Iris pigment epithelial cell (primary cell): Measurements from ENCODE around the gene POLR2I.
"Not testable (repeated sequence)": the region's sequence is repeated elsewhere in the genome, so short reads cannot be mapped to it uniquely, and the experiment has no call there.

ENCODE experiments used
- DNase-seq: peaks from one replicate; pipeline ENCODE4 v3.0.0-alpha.2; 2011; ENCODE audit warnings: low read depth

Gene POLR2I

DNA sequence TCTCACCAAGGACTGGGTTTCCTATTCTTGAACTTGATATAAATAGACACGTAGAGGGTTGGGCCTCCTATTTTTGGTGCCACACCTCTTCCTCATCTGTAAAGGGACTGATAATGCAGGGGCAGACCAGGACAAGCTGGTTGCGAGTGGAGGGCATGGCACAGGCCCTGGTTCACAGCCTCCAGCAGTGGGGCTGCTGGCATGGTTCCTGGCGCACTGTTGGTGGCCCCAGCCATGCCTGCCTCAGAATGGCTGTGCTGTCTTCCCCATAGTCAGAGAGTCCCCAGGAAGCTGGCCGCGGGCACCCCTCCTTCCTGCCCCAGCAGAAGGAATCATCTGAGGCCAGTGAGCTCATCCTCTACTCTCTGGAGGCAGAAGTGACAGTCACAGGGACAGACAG lies 14.2 kb downstream of the POLR2I start:
- no peak for DNase-seq

DNA sequence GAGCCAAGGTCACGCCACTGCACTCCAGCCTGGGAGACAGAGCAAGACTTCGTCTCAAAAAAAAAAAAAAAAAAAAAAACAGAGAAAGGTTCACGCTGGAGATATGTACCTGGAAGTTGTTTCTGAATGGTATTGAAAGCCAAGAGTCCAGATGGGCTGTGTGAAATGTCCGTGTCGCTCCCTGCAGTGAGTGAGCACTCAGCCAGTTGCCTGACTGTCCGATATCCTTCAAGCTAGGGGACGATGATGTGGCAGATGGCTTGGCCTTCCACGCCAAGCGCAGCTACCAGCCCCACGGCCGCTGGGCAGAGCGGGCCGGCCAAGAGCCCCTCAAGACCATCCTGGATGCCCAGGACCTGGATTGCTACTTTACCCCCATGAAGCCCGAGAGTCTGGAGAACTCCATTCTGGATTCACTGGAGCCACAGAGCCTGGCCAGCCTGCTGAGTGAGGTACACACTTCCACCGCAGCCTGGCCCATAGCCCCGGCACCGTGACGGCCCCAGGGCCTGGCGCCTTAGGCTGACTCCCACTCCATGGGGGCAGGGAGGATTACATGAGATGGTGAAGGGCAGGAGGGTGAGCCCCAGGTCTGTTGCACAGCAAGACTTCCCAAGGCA lies 15.4 kb downstream of the POLR2I start:
- no peak for DNase-seq

GRCh38 chr19:36097036-36097435 lies 17.6 kb downstream of the POLR2I start:
- no peak for DNase-seq

GRCh38 chr19:36093687-36094086 lies 21.0 kb downstream of the POLR2I start:
- DNase-seq: no peak

- no peak for DNase-seq
Measured at GRCh38 chr19:36093146-36093662, 21.5 kb downstream of the POLR2I start.

DNA sequence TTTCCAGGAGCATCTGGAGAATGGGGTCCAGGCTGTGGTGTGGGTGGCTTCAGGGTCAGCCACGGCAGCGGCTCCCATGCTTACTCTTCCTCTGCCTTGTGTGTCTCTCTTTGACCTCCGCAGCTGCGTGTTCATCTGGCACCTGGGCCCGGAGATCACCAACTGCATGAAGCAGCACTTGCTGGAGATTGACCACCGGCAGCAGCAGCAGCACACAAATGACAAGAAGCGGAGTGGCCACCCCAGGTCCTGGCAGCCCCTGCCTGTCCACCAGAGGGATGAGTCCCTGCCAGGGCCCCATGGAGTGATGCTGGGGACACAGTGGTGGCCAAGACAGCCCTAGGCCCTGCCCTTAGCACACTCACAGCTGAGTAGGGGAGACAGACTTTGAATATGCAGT lies 22.1 kb downstream of the POLR2I start:
- no peak for DNase-seq

DNA sequence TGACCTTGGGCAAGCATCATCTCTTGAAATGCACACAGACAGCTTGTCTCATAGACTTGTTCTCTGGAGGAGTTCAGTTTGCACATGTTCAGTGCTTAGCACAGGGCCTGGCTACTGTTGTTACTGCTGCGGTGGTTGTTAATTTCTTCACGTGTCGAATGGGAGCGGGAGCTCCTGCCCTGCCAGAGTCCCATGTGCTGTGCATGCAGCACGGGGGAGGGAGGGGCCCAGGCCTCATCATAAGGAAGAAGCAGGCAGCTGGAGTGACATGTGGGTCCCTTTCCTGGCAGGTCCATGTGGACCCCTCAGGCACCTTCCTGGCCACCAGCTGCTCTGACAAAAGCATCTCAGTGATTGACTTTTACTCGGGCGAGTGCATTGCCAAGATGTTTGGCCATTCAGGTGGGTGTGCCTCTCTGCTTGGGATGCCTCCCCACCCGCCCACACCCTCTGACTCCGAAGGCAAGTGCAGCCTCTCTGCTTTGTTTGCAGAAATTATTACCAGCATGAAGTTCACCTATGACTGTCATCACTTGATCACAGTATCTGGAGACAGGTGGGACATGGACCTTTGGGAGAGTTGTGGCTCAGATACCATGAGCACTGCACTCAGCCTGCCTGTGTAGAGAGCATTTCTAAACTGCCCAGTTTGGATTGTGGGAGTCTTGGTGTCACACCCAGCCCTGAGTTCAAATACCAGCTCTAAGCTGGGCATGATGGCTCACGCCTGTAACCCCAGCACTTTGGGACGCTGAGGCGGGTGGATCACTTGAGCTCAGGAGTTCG lies 23.6 kb downstream of the POLR2I start:
- DNase-seq: no peak

DNA sequence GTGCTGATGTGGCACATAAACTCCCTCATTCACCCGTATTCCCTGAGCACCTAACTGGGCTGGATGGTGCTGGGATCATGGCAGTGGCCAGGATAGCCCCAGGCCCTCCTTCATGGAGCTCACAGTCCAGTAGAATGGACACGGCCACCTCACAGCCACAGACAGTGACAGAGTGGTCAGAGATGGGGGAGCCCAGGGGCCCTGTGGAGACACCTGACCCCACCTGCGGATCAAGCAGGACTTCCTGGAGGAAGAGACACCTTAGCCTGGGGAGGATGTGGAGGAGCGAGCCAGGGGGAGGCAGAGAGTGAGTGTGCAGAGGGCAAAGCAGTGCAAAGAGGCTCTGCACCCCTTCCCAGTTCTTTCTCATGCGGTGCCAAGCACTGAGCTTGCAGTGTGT lies 24.8 kb downstream of the POLR2I start:
- no peak for DNase-seq

DNA sequence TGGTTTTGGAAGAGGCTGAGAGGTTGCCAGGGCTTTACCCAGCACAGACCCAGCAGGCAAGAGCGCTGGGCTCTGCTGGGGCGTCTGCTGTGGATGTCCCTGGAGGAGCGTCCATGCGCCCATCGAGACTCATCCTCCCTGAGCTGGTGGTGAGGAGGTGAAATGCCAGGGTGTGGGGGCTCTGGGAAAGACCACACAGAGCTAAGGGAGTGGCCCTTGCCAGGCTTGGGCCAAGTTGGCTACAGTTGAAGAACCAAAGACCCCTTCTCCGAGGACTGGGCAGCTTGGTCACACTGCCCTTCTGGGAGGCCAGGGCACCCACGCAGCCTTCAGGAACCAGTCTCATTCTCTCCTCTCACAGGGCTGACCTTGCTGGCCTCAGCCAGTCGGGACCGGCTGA lies 28.3 kb downstream of the POLR2I start:
- no peak for DNase-seq

GRCh38 chr19:36084231-36085009 lies 30.3 kb downstream of the POLR2I start:
- no peak for DNase-seq

DNA sequence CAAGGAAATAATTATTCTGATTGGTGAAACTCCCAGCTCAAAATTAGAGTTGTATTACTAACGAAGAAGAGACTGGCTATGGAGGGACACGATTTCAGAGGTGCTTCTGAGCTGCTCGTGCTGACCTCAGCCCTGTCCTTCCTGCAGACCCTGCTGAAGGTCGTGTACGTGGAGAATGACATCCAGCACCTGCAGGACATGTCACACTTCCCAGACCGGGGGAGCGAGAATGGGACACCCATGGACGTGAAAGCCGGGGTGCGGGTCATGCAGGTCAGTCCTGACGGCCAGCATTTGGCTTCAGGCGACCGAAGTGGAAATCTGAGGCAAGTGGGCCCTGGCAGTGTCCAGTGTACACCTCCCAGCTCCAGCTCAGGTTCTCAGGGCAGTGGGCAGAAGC lies 31.8 kb downstream of the POLR2I start:
- DNase-seq: no peak

DNA sequence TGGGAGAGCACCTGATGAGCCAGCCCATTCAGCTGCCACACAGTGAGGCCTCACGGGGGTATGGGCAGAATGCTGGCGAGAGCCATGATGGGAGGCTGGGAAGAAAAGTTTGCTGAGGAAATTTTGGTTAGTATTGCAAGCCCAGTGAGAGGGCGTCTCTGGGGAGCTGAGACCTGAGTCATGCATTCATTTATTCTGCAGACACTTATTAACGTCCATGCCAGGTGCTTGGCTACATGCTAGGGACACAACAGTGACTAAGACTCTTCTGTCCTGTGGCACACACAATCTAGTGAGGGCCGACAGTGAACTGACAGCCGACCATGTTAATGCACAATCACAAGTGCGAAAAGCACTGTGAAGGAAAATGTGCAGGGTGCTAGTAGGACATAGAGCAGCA lies 32.8 kb downstream of the POLR2I start:
- no peak for DNase-seq

- no peak for DNase-seq
Measured at GRCh38 chr19:36081385-36081784, 33.3 kb downstream of the POLR2I start.

DNA sequence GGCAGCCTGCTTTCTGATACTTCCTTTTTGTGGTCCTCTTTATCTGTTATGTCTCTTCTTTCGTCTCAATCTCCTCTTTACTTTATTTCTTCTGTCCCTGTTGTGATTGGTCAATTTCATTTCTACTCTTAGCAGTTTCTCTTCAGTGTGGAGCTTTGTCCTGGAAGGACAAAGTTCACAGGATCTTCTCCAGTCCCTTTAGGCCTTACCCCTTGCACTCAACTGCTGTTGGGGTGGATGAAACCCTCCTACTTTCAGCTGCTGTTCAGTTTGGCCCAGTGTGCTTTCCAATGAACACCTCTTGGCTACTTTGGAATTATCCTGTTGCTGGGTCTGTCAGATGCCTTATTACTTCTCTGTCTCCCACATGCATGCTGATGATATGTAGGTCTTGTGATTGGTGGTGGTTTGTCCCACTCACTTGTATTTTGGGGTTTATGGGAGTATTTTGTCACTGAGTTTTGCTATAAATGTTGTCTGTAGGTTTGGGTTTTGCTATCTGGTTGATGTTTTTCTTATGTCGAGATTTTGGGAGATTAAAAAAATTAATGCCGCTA lies 35.2 kb downstream of the POLR2I start:
- DNase-seq: no peak

DNA sequence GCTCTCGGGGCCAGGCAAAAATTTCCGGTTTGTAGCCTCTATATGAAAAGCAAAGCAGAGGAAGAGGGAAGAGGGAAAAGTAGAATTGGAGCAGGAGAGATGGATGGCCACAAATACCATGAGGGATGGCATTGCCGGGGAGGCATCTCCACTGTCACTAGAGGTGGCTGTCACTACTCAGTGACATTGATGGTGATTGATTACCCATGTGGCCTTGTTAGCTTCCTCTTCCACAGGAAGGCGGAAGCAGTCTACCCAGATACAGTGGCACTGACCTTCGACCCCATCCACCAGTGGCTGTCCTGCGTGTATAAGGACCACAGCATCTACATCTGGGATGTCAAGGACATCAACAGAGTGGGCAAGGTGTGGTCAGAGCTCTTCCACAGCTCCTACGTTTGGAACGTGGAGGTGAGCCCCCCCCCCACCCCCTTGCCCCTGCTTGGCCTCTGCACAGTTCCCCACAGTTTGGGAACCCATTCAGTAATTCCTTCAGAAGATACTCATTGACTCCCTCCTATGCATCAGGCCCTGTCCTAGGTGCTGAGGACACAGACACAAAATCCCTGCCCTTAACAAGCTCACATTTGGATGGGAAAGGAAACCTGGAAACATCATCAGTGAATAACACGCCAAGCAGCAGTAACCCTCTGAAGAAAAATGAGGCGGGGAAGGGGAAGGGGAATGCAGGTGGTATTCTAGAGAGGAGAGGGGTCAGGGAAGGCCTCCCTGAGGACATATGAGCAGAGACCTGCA lies 41.4 kb downstream of the POLR2I start:
- no peak for DNase-seq

GRCh38 chr19:36072081-36072480 lies 42.6 kb downstream of the POLR2I start:
- DNase-seq: no peak

DNA sequence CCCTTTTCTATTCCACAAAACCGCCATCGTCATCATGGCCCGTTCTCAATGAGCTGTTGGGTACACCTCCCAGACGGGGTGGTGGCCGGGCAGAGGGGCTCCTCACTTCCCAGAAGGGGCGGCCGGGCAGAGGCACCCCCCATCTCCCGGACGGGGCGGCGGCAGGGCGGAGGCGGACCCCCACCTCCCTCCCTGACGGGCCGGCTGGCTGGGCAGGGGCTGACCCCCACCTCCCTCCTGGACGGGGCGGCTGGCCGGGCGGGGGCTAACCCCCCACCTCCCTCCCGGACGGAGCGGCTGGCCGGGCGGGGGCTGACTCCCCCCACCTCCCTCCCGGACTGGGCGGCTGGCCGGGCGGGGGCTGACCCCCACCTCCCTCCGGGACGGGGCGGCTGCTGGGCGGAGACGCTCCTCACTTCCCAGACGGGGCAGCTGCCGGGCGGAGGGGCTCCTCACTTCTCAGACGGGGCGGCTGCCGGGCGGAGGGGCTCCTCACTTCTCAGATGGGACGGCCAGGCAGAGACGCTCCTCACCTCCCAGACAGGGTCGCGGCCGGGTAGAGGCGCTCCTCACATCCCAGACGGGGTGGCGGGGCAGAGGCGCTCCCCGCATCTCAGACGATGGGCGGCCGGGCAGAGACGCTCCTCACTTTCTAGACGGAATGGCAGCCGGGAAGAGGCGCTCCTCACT lies 45.7 kb downstream of the POLR2I start:
- DNase-seq: not testable (repeated sequence)

DNA sequence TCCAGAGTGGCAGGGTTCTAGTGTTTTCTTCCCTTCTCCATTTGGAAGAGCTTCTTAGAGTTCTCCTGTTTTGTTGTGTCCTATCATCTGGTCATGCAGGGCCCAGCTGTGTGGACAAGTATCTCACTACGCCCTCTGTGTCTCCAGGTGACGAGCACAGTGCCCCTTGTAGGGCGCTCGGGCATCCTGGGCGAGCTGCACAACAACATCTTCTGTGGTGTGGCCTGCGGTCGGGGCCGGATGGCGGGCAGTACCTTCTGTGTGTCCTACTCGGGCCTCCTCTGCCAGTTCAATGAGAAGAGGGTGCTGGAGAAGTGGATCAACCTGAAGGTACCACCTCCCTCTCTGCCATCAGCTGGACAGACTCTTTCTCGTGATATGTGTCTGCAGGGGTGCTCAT lies 47.0 kb downstream of the POLR2I start:
- no peak for DNase-seq

- DNase-seq: no peak
Measured at GRCh38 chr19:36064826-36065225, 49.8 kb downstream of the POLR2I start.
